ENCODE results near the gene KLF4.

KLF4 gene

GRCh38 chr9:107443786-107444185 lies 45.8 kb downstream of the KLF4 start:
- no peak overlapping the region for H3K27ac ChIP-seq
- no peak for TF ChIP-seq ZFX (IDR thresholded peaks at IDR 0.05; ENCODE audit: borderline replicate concordance)
- no peak for TF ChIP-seq CTCF (IDR thresholded peaks at IDR 0.05)

- no peak overlapping the region for H3K27ac ChIP-seq
- TF ChIP-seq CTCF (IDR thresholded peaks at IDR 0.05) (no peak), ZFX (IDR thresholded peaks at IDR 0.05; ENCODE audit: borderline replicate concordance) (no peak)
These were observed 49.5 kb downstream of the KLF4 start for GRCh38 chr9:107439991-107440456.

- peak overlapping the region; percentile 29; the same call in 1 of the 2 replicates for H3K27ac ChIP-seq
- TF ChIP-seq CTCF (IDR thresholded peaks at IDR 0.05) (no peak), ZFX (IDR thresholded peaks at IDR 0.05; ENCODE audit: borderline replicate concordance) (no peak)
These were observed 51.1 kb downstream of the KLF4 start for GRCh38 chr9:107438211-107439031.

- H3K27ac ChIP-seq, result no peak overlapping the region
- TF ChIP-seq CTCF (IDR thresholded peaks at IDR 0.05) (no peak), ZFX (IDR thresholded peaks at IDR 0.05; ENCODE audit: borderline replicate concordance) (no peak)
These were observed 51.9 kb downstream of the KLF4 start for GRCh38 chr9:107437716-107438115.

- no peak overlapping the region for H3K27ac ChIP-seq
- TF ChIP-seq ZFX (IDR thresholded peaks at IDR 0.05; ENCODE audit: borderline replicate concordance) (no peak), CTCF (IDR thresholded peaks at IDR 0.05) (no peak)
These were observed 54.2 kb downstream of the KLF4 start for GRCh38 chr9:107435415-107435814.

Measured in 22Rv1 (cell line).